GM18526 (cell line): ENCODE data around the gene LPCAT2.

Experiments used
- POLR2A ChIP-seq: IDR thresholded peaks from 3 replicates; pipeline ENCODE4 v1.6.1; 2011; ENCODE audit not compliant: insufficient read length; ENCODE audit errors: extremely low read depth

The LPCAT2 gene

DNA sequence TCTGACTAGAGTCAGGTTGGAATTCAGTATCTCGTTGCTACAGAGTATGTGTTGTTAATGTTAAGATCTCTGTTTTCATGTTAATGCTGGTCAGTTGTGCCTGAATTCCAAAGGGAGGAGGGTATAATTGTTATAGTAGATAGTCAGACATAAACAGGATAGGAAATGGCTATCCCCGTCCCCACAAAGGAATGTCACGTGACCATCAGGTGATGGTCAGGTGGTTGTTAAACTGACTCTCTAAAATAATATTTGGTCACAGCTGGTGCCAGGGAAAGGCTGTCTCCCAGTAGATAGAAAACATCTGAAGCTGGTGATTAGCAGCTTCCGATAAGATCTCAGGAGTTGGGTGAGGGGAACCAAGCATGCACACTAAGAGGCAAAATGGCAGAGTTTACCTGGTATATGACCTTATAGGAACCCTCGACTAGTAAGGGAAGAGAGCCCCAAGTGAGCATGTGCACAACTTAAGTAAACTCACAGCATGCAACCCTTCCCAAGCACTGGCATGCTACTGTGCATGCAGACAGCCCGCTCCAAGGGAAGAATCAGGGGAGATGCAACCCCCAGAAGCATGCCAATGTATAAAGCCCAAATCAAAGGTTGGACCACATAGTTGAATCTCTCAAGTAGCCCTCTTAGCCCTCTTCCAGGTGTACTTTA is 119.6 kb downstream of the LPCAT2 start:
- no peak for TF ChIP-seq POLR2A

DNA sequence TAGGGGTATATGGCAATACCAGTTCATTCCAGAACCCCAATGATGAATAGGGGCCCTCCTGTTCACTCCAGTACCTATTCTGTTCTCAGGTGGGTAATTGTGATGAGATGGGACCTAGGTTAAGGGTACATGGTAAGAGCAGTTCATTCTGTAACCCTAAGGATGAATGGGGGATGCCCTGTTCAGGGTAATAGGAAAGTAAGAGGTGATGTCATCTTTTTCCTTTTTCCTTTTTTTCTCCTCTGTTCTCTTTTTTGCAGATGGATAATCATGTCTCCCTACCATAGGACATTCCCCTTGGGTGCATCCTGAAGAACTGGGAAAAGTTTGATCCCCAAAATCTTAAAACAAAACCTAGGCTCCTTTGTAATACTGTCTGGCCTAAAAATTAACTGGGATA is 121.9 kb downstream of the LPCAT2 start:
- no peak for TF ChIP-seq POLR2A

DNA sequence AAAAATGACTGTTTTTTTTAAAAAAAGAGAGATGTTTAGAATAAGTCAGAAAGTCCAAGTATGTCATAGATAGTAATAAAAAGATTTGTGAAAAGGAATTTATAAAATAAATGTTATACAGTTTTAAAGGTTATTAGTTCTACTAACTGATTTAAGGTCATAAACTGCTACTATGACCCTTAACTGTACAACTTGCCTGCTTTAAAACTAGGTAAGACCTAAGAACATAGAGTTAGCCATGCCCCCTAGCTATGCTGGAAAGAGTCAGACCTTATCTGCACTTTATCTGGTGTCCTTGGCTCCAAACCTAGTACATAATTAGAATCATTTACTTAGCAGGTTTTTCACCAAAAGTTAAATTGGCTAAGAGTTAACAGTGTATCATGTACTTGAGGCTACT is 123.4 kb downstream of the LPCAT2 start:
- no peak for TF ChIP-seq POLR2A

DNA sequence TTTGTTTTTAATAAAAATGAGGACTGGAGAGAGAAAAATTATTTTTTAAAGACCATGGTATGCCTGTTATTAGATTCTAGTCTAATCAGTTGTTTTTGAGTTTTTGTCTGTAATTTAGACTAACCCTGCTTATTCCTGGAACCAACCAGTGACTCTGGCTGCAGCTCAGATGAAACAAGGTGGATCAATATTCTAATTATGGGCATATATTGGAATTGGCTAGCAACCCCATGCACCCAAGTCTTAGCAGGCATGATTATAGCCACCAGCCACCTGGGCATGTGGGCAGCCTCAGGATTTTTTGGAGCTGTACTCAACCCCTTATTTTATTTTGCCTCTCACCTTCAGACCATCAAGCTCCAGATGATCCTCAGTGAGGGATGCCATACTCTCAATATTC is 125.3 kb downstream of the LPCAT2 start:
- TF ChIP-seq POLR2A: no peak
